Activated T-cell treated with anti-CD3 and anti-CD28 coated beads, Interleukin-2, amount 50 U/mL, for 48 hours (primary cell): ENCODE results near the gene BDKRB2.

Experiments
- DNase-seq, 2 experiments: peaks; one replicate each; pipeline ENCODE4 v3.0.0-alpha.2; 2020

The BDKRB2 gene

DNA sequence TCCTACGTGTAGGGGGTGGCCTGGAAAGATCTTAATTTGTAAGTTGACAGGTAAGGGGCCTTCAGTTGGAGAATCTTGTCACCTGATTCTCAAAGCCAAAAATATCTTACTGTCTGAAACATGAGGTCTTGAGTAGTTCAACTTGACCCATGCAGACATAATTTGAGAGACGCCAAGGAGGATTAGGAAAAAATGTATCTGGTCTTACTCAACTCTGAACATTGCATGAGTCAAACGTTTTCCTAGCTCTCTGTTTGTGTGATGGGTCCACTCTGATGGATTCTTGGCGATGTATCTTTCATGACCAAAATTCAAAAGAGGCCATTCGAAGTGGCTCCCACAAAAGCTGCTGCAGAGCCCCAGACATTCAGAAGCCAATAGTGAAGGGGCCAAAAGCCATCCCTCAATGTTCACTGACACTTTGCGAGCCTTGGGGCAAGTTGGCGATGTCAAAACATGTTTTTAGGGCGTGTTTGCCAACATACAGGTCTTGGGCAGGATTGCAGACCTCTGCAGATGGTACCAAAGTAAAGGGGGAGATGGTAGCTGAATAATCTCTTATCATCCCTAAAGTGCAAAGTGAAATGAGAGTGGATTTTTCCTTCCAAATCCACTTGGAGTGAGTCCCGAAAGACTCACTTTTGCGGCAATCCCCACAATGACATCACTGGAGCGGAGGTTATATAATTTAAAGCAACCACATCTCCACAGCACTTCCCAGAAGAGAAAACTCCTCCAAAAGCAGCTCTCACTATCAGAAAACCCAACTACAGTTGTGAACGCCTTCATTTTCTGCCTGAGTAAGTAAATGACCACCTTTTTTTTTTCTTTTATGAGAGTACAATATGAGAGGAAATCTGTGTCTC is 51.1 kb downstream of the BDKRB2 start, which contains the start of gene BDKRB1:
Gene BDKRB1 (plus strand): TSS at position 710 of the 866 bp plus-strand sequence. CDS start 7,473 bp downstream, outside the sequence.
- DNase-seq: no peak

DNA sequence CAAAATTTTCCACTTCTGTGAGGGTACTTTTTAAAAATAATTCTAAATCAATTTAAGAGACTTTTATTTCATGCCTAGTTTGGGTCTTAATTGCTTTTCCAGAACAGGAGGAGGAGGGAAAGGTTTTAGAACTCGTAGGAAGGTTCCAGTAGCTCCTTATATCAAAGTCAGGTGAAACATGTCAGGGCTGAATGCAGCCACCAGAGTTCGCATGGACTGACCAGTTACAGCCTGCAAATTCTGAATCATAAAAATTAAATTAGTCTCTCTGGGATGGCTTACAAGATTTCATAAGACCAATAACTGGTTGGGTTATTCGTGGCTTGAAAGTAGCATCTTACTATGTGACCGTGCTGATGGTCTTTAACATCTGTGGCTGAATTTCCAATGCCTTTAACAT is 51.8 kb downstream of the BDKRB2 start:
- DNase-seq: no peak

DNA sequence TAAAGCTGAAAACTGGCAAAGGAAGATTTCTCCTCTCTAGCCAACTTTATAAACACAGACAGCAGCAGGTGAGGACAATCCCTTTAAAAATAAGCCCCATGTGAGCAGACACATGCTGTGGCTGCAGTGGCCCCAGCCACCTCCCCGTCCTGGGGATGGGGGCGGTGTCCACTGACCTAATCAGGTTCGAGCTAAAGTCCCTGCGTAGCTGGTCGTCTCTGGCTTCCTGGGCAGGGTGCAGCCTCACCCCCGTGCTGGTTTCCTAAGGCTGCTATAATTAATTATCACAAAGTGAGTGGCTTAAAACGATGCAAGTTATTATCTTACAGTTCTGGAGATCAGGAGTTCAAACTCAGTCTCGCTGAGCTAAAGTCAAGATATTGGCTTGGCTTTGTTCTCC is 52.4 kb downstream of the BDKRB2 start:
- DNase-seq: no peak

DNA sequence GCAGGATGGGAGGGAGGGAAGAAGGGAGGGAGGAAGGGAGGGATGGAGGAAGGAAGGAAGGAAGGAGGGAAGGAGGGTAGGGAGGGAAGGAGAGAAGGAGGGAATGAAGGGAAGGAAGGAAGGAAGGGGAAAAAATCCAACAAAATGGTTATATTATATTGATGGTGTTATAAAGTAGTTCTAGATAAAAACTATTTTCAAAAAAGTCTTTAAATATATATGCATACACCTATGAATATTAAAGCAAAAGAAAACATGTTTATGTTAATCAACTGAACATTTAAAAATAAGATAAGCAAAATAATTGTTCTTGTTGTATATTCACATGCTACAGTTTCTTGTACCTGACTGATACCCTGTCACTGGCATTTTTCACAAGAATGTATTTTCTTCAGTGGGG is 53.3 kb downstream of the BDKRB2 start:
- no peak for DNase-seq

DNA sequence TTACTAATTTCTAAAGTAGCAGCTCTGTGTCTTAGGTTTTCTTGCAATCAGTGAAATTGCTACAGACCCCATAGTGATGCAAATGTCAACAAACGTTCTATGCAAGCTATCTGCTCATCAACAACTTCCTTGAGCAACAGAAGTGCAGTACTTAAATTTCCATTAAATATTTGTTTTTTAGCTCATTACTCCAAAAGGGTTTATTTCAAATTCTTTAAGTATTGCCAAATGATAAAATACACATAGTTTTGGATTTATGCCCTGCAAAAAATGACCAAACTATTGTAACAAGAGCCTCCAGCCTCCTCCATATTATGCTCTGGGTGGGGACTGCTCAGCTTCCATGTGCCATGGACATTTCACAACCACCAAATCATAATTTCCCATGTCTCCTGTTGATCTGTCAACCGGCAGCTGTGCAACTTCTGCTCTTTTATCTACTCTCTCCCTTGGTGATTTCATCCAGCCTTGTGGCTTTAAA is 55.7 kb downstream of the BDKRB2 start:
- no peak for DNase-seq

DNA sequence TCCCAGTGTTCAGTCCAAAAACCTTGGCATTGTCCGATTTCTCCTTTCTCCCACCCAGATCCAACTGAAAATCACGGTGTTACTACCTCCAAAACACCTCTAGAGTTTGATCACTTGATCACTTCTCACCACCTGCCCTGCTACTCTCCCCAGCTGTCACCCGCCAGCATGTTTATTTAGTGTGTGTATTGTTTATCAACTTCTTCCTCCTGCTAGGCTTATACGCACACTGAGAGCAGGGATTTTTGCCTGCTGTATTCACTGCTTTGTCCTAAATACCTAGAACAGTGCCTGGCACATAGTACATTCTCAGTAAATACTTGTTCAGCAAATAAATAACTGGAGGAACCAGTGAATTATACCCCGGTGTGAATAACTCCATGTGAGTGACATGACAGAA is 56.4 kb downstream of the BDKRB2 start:
- DNase-seq: no peak

DNA sequence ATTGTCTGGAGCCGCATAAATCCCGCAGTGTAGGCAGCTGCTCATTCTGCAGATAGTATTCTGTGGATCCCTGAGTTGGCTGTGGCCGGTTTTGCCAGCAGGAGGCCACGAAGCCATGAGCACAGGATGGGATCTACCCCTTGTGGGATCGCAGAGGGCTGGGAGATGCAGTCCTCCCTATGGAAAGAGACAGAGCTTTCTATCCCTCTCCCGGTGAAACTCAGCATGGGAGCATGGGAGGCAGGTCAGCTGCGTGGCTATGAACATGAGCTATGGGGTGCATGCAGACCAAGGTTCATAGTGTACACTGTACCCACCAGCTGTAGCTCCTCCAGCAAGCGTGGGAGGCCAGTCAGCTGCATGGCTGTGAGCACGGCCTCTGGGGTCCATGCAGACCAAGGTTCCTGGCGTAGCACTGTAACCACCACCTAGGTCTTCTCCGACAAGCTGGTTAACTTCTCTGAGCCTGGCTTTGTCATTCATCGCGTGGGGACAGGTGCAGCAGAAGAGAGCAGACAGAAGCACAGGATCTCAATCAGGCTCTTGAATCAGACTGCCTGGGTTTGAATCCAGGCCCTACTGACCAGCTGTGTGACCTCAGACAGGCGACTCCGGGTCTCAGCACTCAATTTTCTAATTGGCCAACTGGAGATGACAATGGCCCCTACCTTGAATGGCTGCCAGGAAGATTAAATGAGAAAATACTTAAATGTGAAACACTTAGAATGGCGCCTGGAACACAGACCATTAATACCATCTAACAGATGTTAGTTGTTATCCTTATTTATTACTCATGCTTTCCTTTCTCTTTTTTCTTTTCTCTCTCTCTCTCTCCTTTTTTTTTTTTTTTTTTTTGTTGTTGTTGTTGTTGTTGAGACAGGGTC is 57.4 kb downstream of the BDKRB2 start:
- no peak for DNase-seq

DNA sequence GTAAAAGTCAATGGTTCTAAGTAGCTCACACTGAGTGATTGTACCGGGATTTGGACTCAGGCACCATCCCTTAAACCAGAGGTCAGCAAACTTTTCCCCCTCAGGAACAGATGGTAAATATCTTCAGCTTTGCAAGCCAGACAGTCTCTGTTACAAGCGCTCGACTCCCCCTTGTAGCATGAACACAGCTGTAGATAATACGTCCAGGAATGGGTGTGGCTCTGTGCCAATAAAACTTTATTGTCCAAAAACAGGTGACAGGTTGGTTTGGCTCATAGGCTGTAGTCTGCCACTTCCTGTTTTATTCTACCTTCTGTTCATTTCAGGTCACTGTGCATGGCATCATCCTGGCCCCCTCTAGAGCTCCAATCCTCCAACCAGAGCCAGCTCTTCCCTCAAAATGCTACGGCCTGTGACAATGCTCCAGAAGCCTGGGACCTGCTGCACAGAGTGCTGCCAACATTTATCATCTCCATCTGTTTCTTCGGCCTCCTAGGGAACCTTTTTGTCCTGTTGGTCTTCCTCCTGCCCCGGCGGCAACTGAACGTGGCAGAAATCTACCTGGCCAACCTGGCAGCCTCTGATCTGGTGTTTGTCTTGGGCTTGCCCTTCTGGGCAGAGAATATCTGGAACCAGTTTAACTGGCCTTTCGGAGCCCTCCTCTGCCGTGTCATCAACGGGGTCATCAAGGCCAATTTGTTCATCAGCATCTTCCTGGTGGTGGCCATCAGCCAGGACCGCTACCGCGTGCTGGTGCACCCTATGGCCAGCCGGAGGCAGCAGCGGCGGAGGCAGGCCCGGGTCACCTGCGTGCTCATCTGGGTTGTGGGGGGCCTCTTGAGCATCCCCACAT is 58.9 kb downstream of the BDKRB2 start:
- no peak for DNase-seq

DNA sequence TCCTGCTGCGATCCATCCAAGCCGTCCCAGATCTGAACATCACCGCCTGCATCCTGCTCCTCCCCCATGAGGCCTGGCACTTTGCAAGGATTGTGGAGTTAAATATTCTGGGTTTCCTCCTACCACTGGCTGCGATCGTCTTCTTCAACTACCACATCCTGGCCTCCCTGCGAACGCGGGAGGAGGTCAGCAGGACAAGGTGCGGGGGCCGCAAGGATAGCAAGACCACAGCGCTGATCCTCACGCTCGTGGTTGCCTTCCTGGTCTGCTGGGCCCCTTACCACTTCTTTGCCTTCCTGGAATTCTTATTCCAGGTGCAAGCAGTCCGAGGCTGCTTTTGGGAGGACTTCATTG is 59.5 kb downstream of the BDKRB2 start:
- no peak for DNase-seq

DNA sequence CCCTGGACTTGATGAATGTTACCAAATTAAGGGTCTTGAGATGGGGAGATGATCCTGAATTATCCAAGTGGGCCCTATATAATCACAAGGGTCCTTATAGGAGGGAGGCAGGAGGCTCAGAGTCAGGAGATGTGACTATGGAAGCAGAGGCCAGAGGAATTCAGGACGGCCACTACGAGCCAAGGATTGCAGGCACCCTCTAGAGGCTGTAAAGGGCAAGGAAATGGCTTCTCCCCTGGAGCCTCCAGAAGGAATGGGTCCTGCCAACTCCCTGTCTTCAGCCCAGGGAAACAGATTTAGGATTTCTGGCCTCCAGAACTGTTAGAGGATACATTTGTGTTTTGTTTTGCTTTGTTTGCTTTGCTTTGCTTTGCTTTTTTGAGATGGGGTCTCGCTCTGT is 60.2 kb downstream of the BDKRB2 start:
- no peak for DNase-seq

DNA sequence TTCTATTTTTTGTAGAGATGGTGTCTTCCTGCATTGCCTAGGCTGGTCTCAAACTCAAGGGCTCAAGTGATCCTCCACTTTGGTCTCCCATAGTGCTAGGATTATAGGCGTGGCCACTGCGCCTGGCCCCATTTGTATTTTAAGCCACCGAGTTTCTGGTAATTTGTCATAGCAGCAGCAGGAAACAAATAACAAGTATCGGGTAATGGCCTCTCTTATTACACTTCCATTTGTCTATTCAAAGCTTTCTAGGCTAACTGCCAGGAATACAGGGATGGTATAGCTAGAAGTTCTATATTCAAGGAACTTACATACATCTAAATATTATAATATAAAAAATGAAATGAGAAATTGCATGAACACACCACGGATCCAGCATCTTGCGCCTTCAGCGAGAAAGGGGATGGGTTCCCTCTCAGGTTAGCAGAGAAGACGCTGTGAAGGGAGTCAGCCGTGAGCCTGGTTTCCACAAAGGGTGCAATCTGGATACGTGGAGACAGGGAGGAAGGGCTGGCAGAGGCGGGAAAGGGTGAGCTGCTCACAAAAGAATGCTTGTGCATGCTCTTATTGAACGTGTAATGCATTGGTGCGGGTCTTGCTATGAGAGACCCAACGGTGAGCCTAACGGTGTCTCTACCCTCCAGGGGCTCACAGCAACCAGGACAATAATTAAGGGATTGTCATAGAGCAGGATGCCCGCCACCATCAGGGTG is 60.9 kb downstream of the BDKRB2 start:
- DNase-seq: no peak

DNA sequence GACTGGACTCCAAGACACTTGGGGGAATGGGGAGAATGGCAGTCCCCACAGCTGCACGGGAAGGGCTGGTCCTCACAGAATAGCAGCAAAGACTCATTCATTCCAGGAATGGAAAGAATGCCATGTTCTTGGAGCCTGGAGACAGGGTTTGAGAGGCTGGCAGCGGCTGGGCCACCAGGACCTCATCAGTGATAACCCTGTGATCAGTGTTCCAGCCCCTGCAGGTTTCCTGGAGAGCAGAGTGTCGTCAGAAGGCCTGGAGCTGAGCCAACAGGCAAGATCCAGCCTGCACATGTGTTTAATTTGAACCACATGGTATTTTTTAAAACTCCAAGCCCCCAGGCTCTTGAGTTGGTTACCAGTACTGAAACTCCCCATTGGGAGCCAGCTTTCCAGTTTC is 62.7 kb downstream of the BDKRB2 start:
- DNase-seq: no peak

DNA sequence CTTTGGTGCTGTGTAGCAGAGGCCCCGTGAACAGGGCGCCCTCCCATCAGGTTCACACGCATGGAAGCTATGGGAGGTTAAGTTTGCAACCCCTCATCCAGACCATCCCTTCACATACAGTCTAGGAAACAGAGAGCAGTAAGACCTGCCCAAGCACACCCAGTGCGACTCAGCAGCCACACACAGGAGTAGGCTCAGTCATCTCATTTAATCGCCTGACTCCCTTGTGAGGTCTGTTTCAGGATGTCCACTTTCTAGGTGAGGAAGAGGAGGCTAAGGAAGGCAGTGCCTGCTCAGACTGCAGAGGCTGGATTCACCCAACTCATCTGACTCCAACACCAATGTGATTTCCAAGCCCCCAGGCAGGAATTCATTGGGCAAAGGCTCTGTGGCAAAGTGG is 63.3 kb downstream of the BDKRB2 start:
- no peak for DNase-seq

DNA sequence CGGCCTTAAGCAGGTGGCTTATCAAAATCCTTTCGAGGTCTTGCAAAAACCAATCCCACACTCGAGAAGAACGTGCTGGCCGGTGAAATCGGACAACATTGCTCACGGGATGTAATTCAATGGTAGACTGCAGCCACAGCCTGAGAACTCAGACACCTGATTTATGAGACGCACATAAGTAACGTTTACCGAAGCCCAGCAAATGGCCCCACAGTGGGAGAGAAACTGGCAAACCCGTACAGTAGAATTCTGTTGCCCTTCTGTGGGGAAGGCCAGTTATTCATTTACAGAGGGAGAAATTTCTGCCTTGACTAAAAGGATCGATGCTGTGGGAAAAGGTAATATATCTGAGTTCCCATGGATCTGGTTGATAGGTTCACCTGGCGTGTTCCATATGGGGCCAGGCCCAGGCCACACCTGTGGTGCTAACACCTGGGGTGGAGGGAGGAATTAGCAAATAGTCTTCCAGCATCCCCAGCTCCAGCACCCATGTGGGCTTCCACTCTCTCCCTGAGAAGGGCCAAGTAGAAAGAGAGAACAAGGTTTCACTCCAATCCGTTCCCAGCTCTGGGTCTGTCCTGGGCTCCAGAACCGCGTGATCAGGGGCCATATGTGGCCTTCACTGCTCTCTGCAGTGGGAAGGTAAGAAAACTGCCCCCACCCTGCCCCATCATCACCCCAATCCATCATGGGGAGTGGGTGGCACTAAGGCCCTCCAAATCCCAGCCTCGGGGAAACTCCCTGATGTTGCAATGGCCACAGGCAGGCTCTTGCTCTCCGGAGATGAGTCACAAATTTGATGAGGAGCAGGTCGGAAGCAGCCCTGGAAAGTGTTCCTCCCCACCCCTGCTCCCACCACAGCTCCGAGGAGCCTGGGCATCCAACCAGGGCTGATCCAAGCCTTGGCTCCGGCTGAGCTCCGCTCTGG is 64.1 kb downstream of the BDKRB2 start:
- no peak for DNase-seq

DNA sequence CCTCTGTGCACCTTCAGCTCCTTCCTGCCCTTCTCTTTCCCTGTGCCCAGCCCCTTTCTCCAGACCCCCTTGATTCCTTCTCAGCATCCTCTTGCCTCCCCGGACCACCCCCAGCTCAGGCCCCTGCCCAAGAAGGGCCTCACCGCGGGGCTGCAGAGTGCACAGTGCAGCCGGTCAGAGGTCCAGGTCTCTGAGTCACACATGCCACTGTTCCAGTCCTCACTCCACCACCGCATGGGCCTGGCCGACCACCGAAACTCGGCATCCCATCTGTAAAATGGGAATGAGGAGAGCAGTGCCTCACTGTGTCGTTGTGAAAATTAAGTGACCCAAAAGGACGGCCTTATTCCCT is 64.7 kb downstream of the BDKRB2 start:
- DNase-seq: no peak

DNA sequence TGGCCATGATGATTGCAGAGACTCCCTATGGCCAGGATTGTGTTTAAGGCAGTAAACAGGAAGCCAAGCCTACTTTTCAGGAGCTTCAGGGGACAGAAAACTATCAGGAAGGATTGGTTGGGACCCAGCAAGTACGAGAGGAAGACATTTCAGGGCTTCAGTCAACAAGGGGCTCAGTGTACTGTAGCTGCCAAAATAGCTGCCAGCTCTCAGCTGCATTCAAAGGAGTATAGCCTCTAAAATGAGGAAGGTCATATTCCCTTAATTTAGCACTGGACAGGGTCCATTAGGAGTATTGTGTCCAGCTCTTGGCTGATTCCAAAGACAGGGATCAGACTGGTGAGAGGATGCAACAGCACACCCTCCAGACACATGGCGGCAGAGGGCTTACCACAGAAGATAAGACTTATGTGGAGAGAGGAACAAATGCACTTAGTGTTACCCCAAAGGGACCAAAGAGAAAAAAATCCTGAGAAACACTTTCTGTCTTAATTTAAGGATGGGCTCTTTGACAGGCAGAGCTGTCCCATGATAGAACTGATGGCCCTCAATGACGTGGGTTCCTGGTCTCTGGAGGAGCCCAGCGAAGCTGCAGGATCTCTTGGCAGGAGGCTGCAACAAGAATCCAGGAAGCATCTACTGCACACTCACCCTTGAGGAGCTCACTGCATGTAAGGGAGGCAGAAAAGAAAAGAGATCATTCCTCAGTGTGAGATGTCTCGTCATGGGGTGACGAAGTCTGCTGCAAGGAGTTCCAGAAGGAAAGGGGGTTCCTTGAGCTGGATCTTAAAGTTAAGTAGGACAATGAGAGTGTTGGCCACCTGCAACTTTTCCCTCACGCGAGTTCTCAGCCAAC is 66.2 kb downstream of the BDKRB2 start:
- DNase-seq: no peak

DNA sequence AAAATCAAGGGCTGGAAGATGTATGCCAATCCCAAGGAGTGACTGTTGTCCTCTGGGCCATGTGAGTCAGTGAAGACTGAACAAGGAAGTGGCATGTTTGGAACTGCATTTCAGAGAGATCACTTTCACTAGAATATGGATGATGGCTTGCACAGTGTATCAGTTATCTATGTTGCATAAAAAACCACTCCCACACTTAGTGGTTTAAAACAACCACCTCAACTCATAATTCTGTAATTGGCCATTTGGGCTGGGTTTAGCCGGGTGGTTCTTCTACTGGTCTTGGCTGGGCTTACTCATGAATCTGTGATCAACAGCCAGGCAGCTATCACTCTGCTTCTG is 66.8 kb downstream of the BDKRB2 start:
- no peak for DNase-seq

DNA sequence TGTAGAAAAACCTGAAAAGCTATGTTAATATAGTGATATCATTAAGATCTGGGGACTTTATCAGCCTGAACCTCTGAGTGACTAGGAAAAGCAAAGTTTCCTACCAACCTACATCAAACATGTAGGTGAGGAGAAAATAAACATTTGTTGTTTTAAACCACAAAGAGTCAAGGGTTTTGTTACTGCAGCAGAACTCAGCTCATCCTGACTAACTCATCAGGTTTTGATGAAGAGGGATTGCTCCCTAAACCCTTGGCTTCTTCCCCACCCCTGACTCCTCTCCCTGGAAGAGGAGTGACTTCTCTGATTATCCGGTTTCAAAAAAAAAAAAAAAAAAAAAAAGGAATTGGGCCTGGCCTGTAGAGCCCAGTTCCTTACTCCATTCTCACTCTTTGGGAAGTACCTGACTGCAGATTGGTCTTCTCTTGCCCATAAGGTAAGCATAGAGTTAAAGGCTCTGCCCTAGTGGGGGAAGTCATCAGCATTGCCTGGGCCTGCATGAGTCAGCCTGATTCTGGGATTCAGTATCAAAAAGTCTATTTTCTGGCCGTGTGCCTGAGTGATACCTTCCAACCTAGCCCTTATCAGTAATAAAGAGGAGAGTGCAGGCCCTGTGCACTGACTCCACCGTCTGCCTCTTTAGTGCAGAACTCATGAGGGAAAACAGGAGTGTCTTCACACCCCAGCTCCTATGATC is 68.3 kb downstream of the BDKRB2 start:
- DNase-seq: no peak

DNA sequence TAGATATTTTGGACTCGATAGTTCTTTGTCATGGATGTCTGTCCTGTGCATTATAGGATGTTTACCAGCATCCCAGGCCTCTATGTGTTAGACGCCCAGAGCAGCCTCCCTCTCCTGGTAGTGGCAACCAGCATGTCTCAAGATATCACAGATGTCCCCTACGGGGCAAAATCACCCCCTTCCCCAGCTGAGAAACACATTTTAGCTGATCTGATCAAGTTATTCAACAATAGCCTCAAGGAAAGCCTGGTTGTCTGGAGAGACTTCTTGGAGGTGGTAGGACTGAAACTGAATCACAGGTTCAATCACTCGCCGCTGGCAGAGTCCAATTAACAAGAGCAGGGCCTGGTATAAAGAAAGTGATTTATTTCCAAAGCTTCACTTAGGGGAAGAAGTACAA is 69.0 kb downstream of the BDKRB2 start:
- DNase-seq: no peak

DNA sequence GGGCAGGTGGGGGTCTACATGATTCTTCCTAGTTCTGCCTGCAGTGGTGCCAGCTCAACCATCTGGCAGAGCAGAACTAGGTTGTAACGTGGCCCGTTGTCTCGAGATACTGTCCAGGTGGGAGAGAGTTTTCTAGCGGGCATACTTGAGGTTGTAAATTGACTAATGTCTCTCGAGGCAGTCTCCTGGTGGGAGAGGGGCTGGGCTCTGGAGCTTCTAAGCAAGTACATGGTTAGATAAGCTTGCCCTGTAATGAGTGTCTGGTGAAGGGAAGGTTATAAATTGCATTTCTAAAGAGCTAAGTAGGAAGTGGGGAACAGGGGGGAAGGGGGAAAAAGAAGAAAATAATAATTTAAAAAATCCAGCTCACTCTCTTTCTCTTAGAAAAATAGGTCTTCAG is 69.5 kb downstream of the BDKRB2 start:
- no peak for DNase-seq
